SK-N-SH (cell line): ENCODE measurements around the gene NTNG1. TPM values are rescaled to one million over a fixed set of nuclear protein-coding genes. Genes with fewer than 3 reads are reported as not detected.

Source experiments
- CTCF ChIA-PET: fragments of 300-600, 350-600 bp; formaldehyde crosslinking; extraction: SDS; loops from one replicate; lab custom pipeline; 2021; lab: Yijun Ruan, JAX
- POLR2A ChIA-PET: fragments of 350-600 bp; sonication (Branson Sonifier 250); formaldehyde crosslinking; extraction: SDS; loops from one replicate; lab custom pipeline; 2020; ENCODE audit warnings: antibody characterized with exemption, inconsistent platforms; lab: Yijun Ruan, JAX
- DNase-seq: peaks from one replicate; pipeline ENCODE4 v3.0.0; 2012
- H2AFZ ChIP-seq: fragments of 200-600 bp; sonication (generic); 2 replicates; pipeline ENCODE4 v1.8.1; 2016; ENCODE audit warnings: antibody characterized with exemption, mild to moderate bottlenecking, low read depth
- H3F3A ChIP-seq: fragments of 200-600 bp; sonication (generic); replicated peaks from 2 replicates; pipeline ENCODE3; 2016; ENCODE audit warnings: antibody characterized with exemption, mild to moderate bottlenecking; ENCODE audit not compliant: insufficient read depth
- H3K27ac ChIP-seq, 2 experiments: fragments of 200-500 bp in 1 of 2; fragments of 200-600 bp in 1 of 2; sonication (Bioruptor generic) in 1 of 2; sonication (generic), shearing (Covaris generic) in 1 of 2; 2 replicates each; pipeline versions ENCODE4 v1.5.1 to v1.6.1; 2014 to 2016; ENCODE audit warnings: low read depth in 2 of 2, inconsistent platforms in 1 of 2, low read length in 1 of 2, mild to moderate bottlenecking in 1 of 2, mixed read lengths in 1 of 2
- H3K27me3 ChIP-seq: fragments of 200-600 bp; sonication (generic), shearing (Covaris generic); 2 replicates; pipeline ENCODE4 v1.6.1; 2016; ENCODE audit warnings: mixed run types; ENCODE audit not compliant: insufficient read depth
- H3K36me3 ChIP-seq, 2 experiments: fragments of 200-500 bp in 1 of 2; fragments of 200-600 bp in 1 of 2; sonication (Bioruptor generic) in 1 of 2; sonication (generic) in 1 of 2; replicated peaks in 1 of 2; 2 replicates each; pipeline versions ENCODE3 to v1.5.1; 2014 to 2016; ENCODE audit warnings: low read length in 1 of 2, mild to moderate bottlenecking in 1 of 2; ENCODE audit not compliant: insufficient read depth in 2 of 2, control insufficient read depth in 1 of 2
- H3K4me1 ChIP-seq, 2 experiments: fragments of 200-500 bp in 1 of 2; fragments of 200-600 bp in 1 of 2; sonication (Bioruptor generic) in 1 of 2; sonication (generic), shearing (Covaris generic) in 1 of 2; 2 replicates each; pipeline versions ENCODE4 v1.5.1 to v1.6.1; 2014 to 2016; ENCODE audit warnings: low read depth in 1 of 2, low read length in 1 of 2, mixed run types in 1 of 2; ENCODE audit not compliant: insufficient read depth in 2 of 2, control insufficient read depth in 1 of 2
- H3K4me2 ChIP-seq: fragments of 200-600 bp; sonication (generic), shearing (Covaris generic); 2 replicates; pipeline ENCODE4 v1.6.1; 2017; ENCODE audit warnings: mixed run types
- H3K4me3 ChIP-seq, 2 experiments: fragments of 200-500 bp in 1 of 2; fragments of 200-600 bp in 1 of 2; sonication (Bioruptor generic) in 1 of 2; sonication (generic), shearing (Covaris generic) in 1 of 2; 2 replicates each; pipeline versions ENCODE4 v1.5.1 to v1.8.1; 2014 to 2016; ENCODE audit warnings: low read depth in 2 of 2, inconsistent platforms in 1 of 2, low read length in 1 of 2, mild to moderate bottlenecking in 1 of 2, mixed read lengths in 1 of 2, moderate library complexity in 1 of 2
- H3K79me2 ChIP-seq: fragments of 200-600 bp; sonication (generic); 2 replicates; pipeline ENCODE4 v1.8.1; 2017; ENCODE audit warnings: mild to moderate bottlenecking; ENCODE audit not compliant: insufficient read depth
- H3K9ac ChIP-seq: fragments of 200-600 bp; sonication (generic); 2 replicates; pipeline ENCODE4 v1.6.1; 2017; ENCODE audit warnings: mixed run types
- H3K9me2 ChIP-seq: fragments of 200-600 bp; sonication (generic); 2 replicates; pipeline ENCODE4 v1.6.1; 2017; ENCODE audit warnings: mixed run types
- H3K9me3 ChIP-seq: fragments of 200-600 bp; sonication (generic); 2 replicates; pipeline ENCODE4 v1.6.1; 2017; ENCODE audit warnings: mixed run types, mild to moderate bottlenecking, moderate library complexity
- H4K20me1 ChIP-seq: fragments of 200-600 bp; sonication (generic); 2 replicates; pipeline ENCODE4 v1.6.1; 2017; ENCODE audit warnings: mild to moderate bottlenecking, mixed run types; ENCODE audit not compliant: insufficient read depth
- USF2 ChIP-seq: fragments of 150-350 bp; IDR thresholded peaks from 2 replicates; pipeline ENCODE4 v1.6.1; 2017; ENCODE audit warnings: antibody characterized with exemption, low read length, low read depth, borderline replicate concordance
- ZBTB33 ChIP-seq: IDR thresholded peaks from 2 replicates; pipeline ENCODE4 v1.4.0; 2012; ENCODE audit warnings: low read depth, borderline replicate concordance
- WGBS: methylation state at CpG from one replicate; pipeline ENCODE4 v1.1.6; 2017; ENCODE audit warnings: low lambda C conversion rate; 5-methylcytosine and 5-hydroxymethylcytosine counted together
- polyA plus RNA-seq, 3 experiments: library from polyadenylated mRNA; depleted of rRNA; stranded (reverse); fragments of >200 nt; gene quantifications; 2 replicates each; pipeline ENCODE4 v1.2.3, GENCODE V29; 2012
- TF ChIP-seq, protein P1 (sequence below): fragments of 200-600 bp; sonication (generic); IDR thresholded peaks from 2 replicates; pipeline ENCODE4 v1.6.1; 2017; ENCODE audit warnings: antibody characterized with exemption, mild to moderate bottlenecking, moderate library complexity

The NTNG1 gene
- polyA plus RNA-seq, 1 of the 3 experiments (the other 2 are of a cell fraction): 0.03 TPM

- H3K36me3 ChIP-seq: no peaks in the 10 kb centered on the region
- TF ChIP-seq USF2: no peak
- no peak overlapping the region for H3K27ac ChIP-seq
- H3K9me2 ChIP-seq: no peaks in the 10 kb centered on the region
- WGBS: 31% methylated on average over 3 of the region's 3 CpGs
- H3K9ac ChIP-seq: no peak overlapping the region
- H3K9me3 ChIP-seq: no peaks in the 10 kb centered on the region
- H3K79me2 ChIP-seq: no peaks in the 10 kb centered on the region
- no peak overlapping the region for H2AFZ ChIP-seq
- H3K4me1 ChIP-seq: peaks cover 0 to under 1% of the 10 kb centered on the region in 2 experiments; a peak in 2 of 4 replicates
- no peaks in the 10 kb centered on the region for H4K20me1 ChIP-seq
- no peak for DNase-seq
- H3K4me3 ChIP-seq: no peak overlapping the region
- CTCF ChIA-PET: no interaction called here
- no peaks in the 10 kb centered on the region for H3F3A ChIP-seq
- POLR2A ChIA-PET: no interaction called here
- no peaks in the 10 kb centered on the region for H3K27me3 ChIP-seq
- H3K4me2 ChIP-seq: no peak overlapping the region
These were observed 204.0 kb downstream of the NTNG1 start for GRCh38 chr1:107344836-107345235.

DNA sequence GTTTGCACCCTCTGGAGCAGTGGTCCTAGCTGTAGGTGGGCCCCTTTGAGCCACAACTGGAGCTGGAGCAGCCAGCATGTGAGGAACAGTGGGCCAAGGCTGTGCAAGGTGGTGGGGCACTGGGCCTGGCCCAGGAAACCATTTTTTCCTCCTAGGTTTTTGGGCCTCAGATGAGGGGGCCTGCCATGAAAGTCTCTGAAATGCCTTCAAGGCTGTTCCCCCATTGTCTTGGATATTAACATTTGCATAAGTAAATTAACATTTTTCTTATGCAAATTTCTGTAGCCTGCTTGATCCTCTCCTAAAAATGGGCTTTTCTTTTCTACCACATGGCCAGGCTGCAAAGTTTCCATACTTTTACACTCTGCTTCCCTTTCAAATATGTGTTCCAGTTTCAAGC is 212.0 kb downstream of the NTNG1 start:
- Histone ChIP-seq H3F3A (no peaks in the 10 kb centered on the region), H3K4me1 (no peaks in the 10 kb centered on the region), H3K9me2 (no peaks in the 10 kb centered on the region), H3K9ac (no peak overlapping the region)
- POLR2A ChIA-PET: no interaction called here
- no peak for TF ChIP-seq ZBTB33
- TF ChIP-seq, all 33 proteins: peak for 0
- Histone ChIP-seq H3K79me2 (no peaks in the 10 kb centered on the region), H3K9me3 (no peaks in the 10 kb centered on the region), H3K4me2 (no peak overlapping the region), H2AFZ (no peak overlapping the region), H4K20me1 (no peaks in the 10 kb centered on the region), H3K4me3 (no peak overlapping the region), H3K36me3 (no peaks in the 10 kb centered on the region), H3K27ac (no peak overlapping the region), H3K27me3 (no peaks in the 10 kb centered on the region)
- no peak for DNase-seq
- CTCF ChIA-PET: no interaction called here

DNA sequence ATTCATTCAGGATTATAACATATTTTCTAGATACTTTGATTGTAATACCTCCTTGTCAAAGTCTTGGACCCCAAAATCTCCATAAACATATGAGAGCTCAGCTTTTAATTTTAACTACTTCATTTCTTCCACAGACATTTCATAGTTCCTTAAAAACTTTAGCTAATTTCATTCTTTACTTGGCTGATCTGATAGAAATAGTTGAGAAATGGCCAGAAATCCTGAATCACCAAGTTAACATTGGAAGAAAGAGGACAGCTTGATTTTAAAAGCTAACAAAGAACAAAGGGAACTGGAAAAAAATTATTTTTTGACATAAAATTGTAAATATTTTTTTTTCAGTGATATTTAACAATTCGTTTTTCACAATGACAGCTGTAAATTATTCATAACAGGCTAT is 216.5 kb downstream of the NTNG1 start:
- Histone ChIP-seq H4K20me1 (no peaks in the 10 kb centered on the region), H3K36me3 (no peaks in the 10 kb centered on the region), H3F3A (no peaks in the 10 kb centered on the region), H3K9me3 (no peaks in the 10 kb centered on the region), H3K9me2 (no peaks in the 10 kb centered on the region), H2AFZ (no peak overlapping the region), H3K4me2 (no peak overlapping the region), H3K27me3 (no peaks in the 10 kb centered on the region), H3K9ac (no peak overlapping the region), H3K4me3 (no peak overlapping the region), H3K4me1 (peaks cover 0 to 13% of the 10 kb centered on the region in 2 experiments; a peak in 1 of 4 replicates), H3K79me2 (no peaks in the 10 kb centered on the region), H3K27ac (no peak overlapping the region)
- ChIA-PET POLR2A (no interaction called here), CTCF (interaction anchor here (1.1 to 1.2 kb wide), 2 partner anchors 9 to 16 kb away, joined by 3 read pairs; no protein-coding TSS in a partner anchor)
- TF ChIP-seq, protein P1, sequence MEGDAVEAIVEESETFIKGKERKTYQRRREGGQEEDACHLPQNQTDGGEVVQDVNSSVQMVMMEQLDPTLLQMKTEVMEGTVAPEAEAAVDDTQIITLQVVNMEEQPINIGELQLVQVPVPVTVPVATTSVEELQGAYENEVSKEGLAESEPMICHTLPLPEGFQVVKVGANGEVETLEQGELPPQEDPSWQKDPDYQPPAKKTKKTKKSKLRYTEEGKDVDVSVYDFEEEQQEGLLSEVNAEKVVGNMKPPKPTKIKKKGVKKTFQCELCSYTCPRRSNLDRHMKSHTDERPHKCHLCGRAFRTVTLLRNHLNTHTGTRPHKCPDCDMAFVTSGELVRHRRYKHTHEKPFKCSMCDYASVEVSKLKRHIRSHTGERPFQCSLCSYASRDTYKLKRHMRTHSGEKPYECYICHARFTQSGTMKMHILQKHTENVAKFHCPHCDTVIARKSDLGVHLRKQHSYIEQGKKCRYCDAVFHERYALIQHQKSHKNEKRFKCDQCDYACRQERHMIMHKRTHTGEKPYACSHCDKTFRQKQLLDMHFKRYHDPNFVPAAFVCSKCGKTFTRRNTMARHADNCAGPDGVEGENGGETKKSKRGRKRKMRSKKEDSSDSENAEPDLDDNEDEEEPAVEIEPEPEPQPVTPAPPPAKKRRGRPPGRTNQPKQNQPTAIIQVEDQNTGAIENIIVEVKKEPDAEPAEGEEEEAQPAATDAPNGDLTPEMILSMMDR: no peak
- WGBS: 13% methylated on average over 1 of the region's 1 CpG
- no peak for DNase-seq
